IMR-90 (cell line): ENCODE data around the gene NEK2. TPM values are rescaled to one million over a fixed set of nuclear protein-coding genes. Genes with fewer than 3 reads are reported as not detected.

Experiments used
- ATAC-seq: fragments of 200-7000 bp; cut with Tn5 transposase; 2 replicates; pipeline ENCODE4 v1.9.1; 2020; ENCODE audit warnings: low read depth, mild to moderate bottlenecking, moderate library complexity
- BruUV-seq: library from RNA; stranded (reverse); fragments of 400-500 nt; replicated peaks from 2 replicates; lab custom pipeline; 2021; lab: Mats Ljungman, UMichigan
- CTCF ChIA-PET: fragments of 300-600 bp; formaldehyde crosslinking; extraction: SDS; loops from one replicate; lab custom pipeline; 2021; ENCODE audit warnings: antibody characterized with exemption; lab: Yijun Ruan, JAX
- POLR2A ChIA-PET: fragments of 300-600 bp; sonication (Branson Sonifier 250); formaldehyde crosslinking; loops from one replicate; lab custom pipeline; 2022; ENCODE audit warnings: antibody characterized with exemption; ENCODE audit not compliant: unreplicated experiment; lab: Charles Lee
- DNase-seq: peaks from one replicate; pipeline ENCODE4 v3.0.0; 2013
- H2AFZ ChIP-seq: replicated peaks from 2 replicates; pipeline ENCODE3; 2013; ENCODE audit warnings: low read length, mild to moderate bottlenecking; ENCODE audit not compliant: poor library complexity
- H2AK5ac ChIP-seq: 2 replicates; pipeline ENCODE4 v1.6.1; 2013; ENCODE audit warnings: low read depth, low read length, inconsistent platforms
- H2AK9ac ChIP-seq: replicated peaks from 2 replicates; pipeline ENCODE3; 2013; ENCODE audit warnings: mild to moderate bottlenecking, low read depth, low read length, moderate library complexity; ENCODE audit not compliant: poor library complexity
- H2BK120ac ChIP-seq: 2 replicates; pipeline ENCODE4 v1.6.1; 2013; ENCODE audit warnings: low read depth, low read length, inconsistent platforms
- H2BK15ac ChIP-seq: 3 replicates; pipeline ENCODE4 v1.6.1; 2013; ENCODE audit warnings: low read depth, low read length, inconsistent platforms
- H2BK20ac ChIP-seq: 2 replicates; pipeline ENCODE4 v1.6.1; 2013; ENCODE audit warnings: low read depth, mild to moderate bottlenecking, inconsistent platforms, low read length, moderate library complexity
- H2BK5ac ChIP-seq: 2 replicates; pipeline ENCODE4 v1.6.1; 2013; ENCODE audit warnings: mild to moderate bottlenecking, low read depth, low read length, inconsistent platforms; ENCODE audit not compliant: poor library complexity, severe bottlenecking
- H3K14ac ChIP-seq: replicated peaks from 2 replicates; pipeline ENCODE4 v1.6.1; 2013; ENCODE audit warnings: low read depth, low read length, inconsistent platforms
- H3K18ac ChIP-seq: 2 replicates; pipeline ENCODE4 v1.6.1; 2013; ENCODE audit warnings: low read depth, low read length, control low read depth
- H3K23ac ChIP-seq: 2 replicates; pipeline ENCODE4 v1.6.1; 2013; ENCODE audit warnings: low read depth, low read length, inconsistent platforms
- H3K27ac ChIP-seq: 2 replicates; pipeline ENCODE4 v1.5.1; 2013; ENCODE audit warnings: mild to moderate bottlenecking, control low read depth, low read length; ENCODE audit not compliant: insufficient read depth
- H3K27me3 ChIP-seq: 2 replicates; pipeline ENCODE4 v1.6.1; 2013; ENCODE audit warnings: low read length; ENCODE audit not compliant: control insufficient read depth, insufficient read depth
- H3K36me3 ChIP-seq: 2 replicates; pipeline ENCODE4 v1.6.1; 2013; ENCODE audit warnings: low read length, mixed read lengths; ENCODE audit not compliant: control insufficient read depth, insufficient read depth
- H3K4ac ChIP-seq: 2 replicates; pipeline ENCODE4 v1.6.1; 2013; ENCODE audit warnings: low read depth, low read length, inconsistent platforms
- H3K4me1 ChIP-seq: 2 replicates; pipeline ENCODE4 v1.6.1; 2013; ENCODE audit warnings: low read length, mixed read lengths; ENCODE audit not compliant: control insufficient read depth, insufficient read depth
- H3K4me2 ChIP-seq: 2 replicates; pipeline ENCODE4 v1.6.1; 2013; ENCODE audit warnings: low read depth, mild to moderate bottlenecking, control low read depth, low read length, moderate library complexity
- H3K4me3 ChIP-seq: 2 replicates; pipeline ENCODE4 v1.5.1; 2013; ENCODE audit warnings: low read depth, mild to moderate bottlenecking, control low read depth, low read length, moderate library complexity; ENCODE audit not compliant: insufficient read depth
- H3K56ac ChIP-seq: 2 replicates; pipeline ENCODE4 v1.6.1; 2013; ENCODE audit warnings: low read length, inconsistent platforms; ENCODE audit not compliant: insufficient read depth; ENCODE audit errors: extremely low read depth
- H3K79me1 ChIP-seq, 2 experiments: 2 replicates each; pipeline ENCODE4 v1.6.1; 2013; ENCODE audit warnings: low read length in 2 of 2, inconsistent platforms in 1 of 2, low read depth in 1 of 2
- H3K9ac ChIP-seq: 2 replicates; pipeline ENCODE4 v1.6.1; 2013; ENCODE audit warnings: low read depth, low read length, control low read depth
- H3K9me1 ChIP-seq: 2 replicates; pipeline ENCODE4 v1.6.1; 2013; ENCODE audit warnings: low read length, inconsistent platforms; ENCODE audit not compliant: insufficient read depth
- H3K9me3 ChIP-seq: 2 replicates; pipeline ENCODE4 v1.6.1; 2013; ENCODE audit warnings: low read length; ENCODE audit not compliant: control insufficient read depth, insufficient read depth
- H4K20me1 ChIP-seq: 2 replicates; pipeline ENCODE4 v1.6.1; 2013; ENCODE audit warnings: low read length, inconsistent platforms; ENCODE audit not compliant: insufficient read depth
- H4K5ac ChIP-seq: 2 replicates; pipeline ENCODE4 v1.6.1; 2013; ENCODE audit warnings: mild to moderate bottlenecking, low read depth, low read length, control low read depth
- H4K8ac ChIP-seq, 2 experiments: 2 replicates each; pipeline ENCODE4 v1.6.1; 2013; ENCODE audit warnings: low read depth in 2 of 2, low read length in 2 of 2, control low read depth in 1 of 2, inconsistent platforms in 1 of 2
- H4K91ac ChIP-seq: 2 replicates; pipeline ENCODE4 v1.6.1; 2013; ENCODE audit warnings: low read depth, low read length, inconsistent platforms; ENCODE audit not compliant: insufficient read depth
- BHLHE40 ChIP-seq: fragments of 150-350 bp; IDR thresholded peaks from 2 replicates; pipeline ENCODE4 v1.6.1; 2016; ENCODE audit warnings: mild to moderate bottlenecking, low read depth, low read length
- CEBPB ChIP-seq: IDR thresholded peaks from 2 replicates; pipeline ENCODE4 v1.6.1; 2012; ENCODE audit warnings: low read depth, low read length, improper control_type of control experiment
- CHD1 ChIP-seq: IDR thresholded peaks from 2 replicates; pipeline ENCODE4 v1.6.1; 2012; ENCODE audit warnings: low read depth, low read length, improper control_type of control experiment
- CTCF ChIP-seq: conservative IDR thresholded peaks from 2 replicates; pipeline ENCODE4 v1.5.1; 2012; ENCODE audit warnings: mild to moderate bottlenecking, low read depth, low read length, improper control_type of control experiment
- ELK1 ChIP-seq: fragments of 150-350 bp; IDR thresholded peaks from 2 replicates; pipeline ENCODE4 v1.6.1; 2016; ENCODE audit warnings: low read depth, mild to moderate bottlenecking, low read length, moderate library complexity, borderline replicate concordance
- MXI1 ChIP-seq: IDR thresholded peaks from 2 replicates; pipeline ENCODE4 v1.6.1; 2012; ENCODE audit warnings: low read depth, mild to moderate bottlenecking, low read length, moderate library complexity, borderline replicate concordance
- NFE2L2 ChIP-seq: fragments of 150-350 bp; IDR thresholded peaks from 2 replicates; pipeline ENCODE4 v1.6.1; 2016; ENCODE audit warnings: low read depth, mild to moderate bottlenecking, low read length
- POLR2A ChIP-seq: IDR thresholded peaks from 2 replicates; pipeline ENCODE4 v1.6.1; 2012; ENCODE audit warnings: mild to moderate bottlenecking, low read depth, low read length
- RAD21 ChIP-seq: IDR thresholded peaks from 2 replicates; pipeline ENCODE4 v1.6.1; 2012; ENCODE audit warnings: low read length, improper control_type of control experiment
- RFX5 ChIP-seq: IDR thresholded peaks from 2 replicates; pipeline ENCODE4 v1.8.0; 2012; ENCODE audit warnings: low read depth, mild to moderate bottlenecking, low read length, moderate library complexity
- WGBS, 2 experiments: methylation state at CpG; one replicate each; pipeline versions ENCODE4 v1.1.5 to v1.1.7; 2013; ENCODE audit warnings: missing lambda C conversion rate in 2 of 2; ENCODE audit not compliant: insufficient read length in 1 of 2; ENCODE audit errors: extremely low coverage in 2 of 2; 5-methylcytosine and 5-hydroxymethylcytosine counted together
- dilution Hi-C: fragments of 300-500 bp; cut with HindIII; formaldehyde crosslinking; loops from one replicate; pipeline ENCODE4 v1.14.3; 2018; ENCODE audit warnings: low sequenced_read_pairs; ENCODE audit not compliant: unreplicated experiment
- in situ Hi-C: fragments of 300-500 bp; cut with MboI; formaldehyde crosslinking; loops from 3 replicates; pipeline ENCODE4 v1.14.3; 2019; ENCODE audit warnings: low sequenced_read_pairs, inconsistent platforms, mixed read lengths
- intact Hi-C: fragments of 100-400 bp; cut with micrococcal nuclease; formaldehyde crosslinking; loops from 2 replicates; pipeline ENCODE4 v1.10.0; 2022
- polyA plus RNA-seq, 3 experiments: library from polyadenylated mRNA; depleted of rRNA; stranded (reverse); fragments of >200 nt; gene quantifications; 2 replicates each; pipeline ENCODE4 v1.2.3, GENCODE V29; 2012; ENCODE audit warnings: low replicate concordance in 1 of 3
- total RNA-seq: library from RNA; depleted of rRNA; stranded (reverse); fragments of >200 nt; gene quantifications from 2 replicates; pipeline ENCODE4 v1.2.3, GENCODE V29; 2012

Gene NEK2
- total and polyA plus RNA-seq, 2 of the 4 experiments (the other 2 are of a cell fraction), result 9.9 to 26.0 TPM

- TF ChIP-seq RFX5 (no peak), RAD21 (peak; percentile 100), CEBPB (no peak), CHD1 (no peak)
Measured at GRCh38 chr1:211654838-211655787, 20.3 kb downstream of the NEK2 start (continued).

- H4K5ac ChIP-seq, result no peak overlapping the region; the same call in 1 of the 2 replicates
- no peak overlapping the region for H3K14ac ChIP-seq
- dilution Hi-C loops (no loop called here), intact Hi-C loops (loop anchor here (5.0 kb wide), 1 partner anchor 517 kb away; no protein-coding TSS in a partner anchor), in situ Hi-C loops (loop anchor here (5.0 kb wide), 1 partner anchor 77 kb away; the partner anchor contains the start of gene SLC30A1)
- WGBS, 2 experiments, result no CpG with 5 or more reads among the region's 9 CpGs
- no peaks in the 10 kb centered on the region for H3K36me3 ChIP-seq
- ChIA-PET CTCF (interaction anchor here (0.7 to 1.7 kb wide), 5 partner anchors 11 to 1391 kb away, joined by 3 to 6 read pairs (median 6); no protein-coding TSS in a partner anchor), POLR2A (no interaction called here)
- H2BK20ac ChIP-seq, result no peak overlapping the region
- H2BK15ac ChIP-seq, result no peak overlapping the region; the same call in 2 of the 3 replicates
- BruUV-seq, result no TSS peak
- H3K4me3 ChIP-seq, result no peak overlapping the region
- ATAC-seq, result peak; percentile 18
- peak overlapping the region in 1 of 2 experiments; percentile 42; a peak in 1 of 4 replicates for H4K8ac ChIP-seq
- peaks cover 8% of the 10 kb centered on the region for H3K4me1 ChIP-seq
- no peak overlapping the region for H3K4ac ChIP-seq
- H4K20me1 ChIP-seq, result no peaks in the 10 kb centered on the region
- DNase-seq, result peak; percentile 44
- H3K79me1 ChIP-seq, result no peaks in the 10 kb centered on the region
- no peaks in the 10 kb centered on the region for H3K9me3 ChIP-seq
- peak overlapping the region; percentile 59 for H2AFZ ChIP-seq
- no peak overlapping the region for H2BK5ac ChIP-seq
- no peak overlapping the region for H2BK120ac ChIP-seq
- no peak overlapping the region for H3K23ac ChIP-seq
- H3K27ac ChIP-seq, result peak overlapping the region; percentile 28; the same call in 1 of the 2 replicates
- H3K9ac ChIP-seq, result no peak overlapping the region
- no peak overlapping the region for H3K4me2 ChIP-seq
- no peaks in the 10 kb centered on the region for H3K27me3 ChIP-seq
- no peak overlapping the region for H2AK9ac ChIP-seq
- no peak overlapping the region for H4K91ac ChIP-seq
- no peak overlapping the region for H3K56ac ChIP-seq
- H3K18ac ChIP-seq, result peak overlapping the region; percentile 40; the same call in 1 of the 2 replicates
- H3K9me1 ChIP-seq, result no peaks in the 10 kb centered on the region
- H2AK5ac ChIP-seq, result no peak overlapping the region
- TF ChIP-seq ELK1 (no peak), MXI1 (no peak), RAD21 (no peak), POLR2A (no peak), BHLHE40 (peak; percentile 32; the same call in 1 of the 2 replicates), NFE2L2 (no peak), CTCF (no peak), CEBPB (peak; percentile 80), RFX5 (no peak)
Measured at GRCh38 chr1:211653959-211654496, 21.4 kb downstream of the NEK2 start.
